Mesendoderm (in vitro differentiated cells): Measurements from ENCODE around the gene PROM1.

Experiments
- DNase-seq: peaks from one replicate; pipeline ENCODE4 v3.0.0; 2013
- H2AK5ac ChIP-seq: 2 replicates; pipeline ENCODE4 v1.6.1; 2013; ENCODE audit warnings: low read length, inconsistent platforms
- H2BK120ac ChIP-seq: 2 replicates; pipeline ENCODE4 v1.6.1; 2013; ENCODE audit warnings: low read depth, mild to moderate bottlenecking, low read length, moderate library complexity, mixed read lengths
- H2BK15ac ChIP-seq: replicated peaks from 2 replicates; pipeline ENCODE4 v1.6.1; 2013; ENCODE audit warnings: low read depth, mild to moderate bottlenecking, moderate library complexity
- H2BK5ac ChIP-seq: 2 replicates; pipeline ENCODE4 v1.6.1; 2013; ENCODE audit warnings: low read length, inconsistent platforms
- H3K18ac ChIP-seq: 2 replicates; pipeline ENCODE4 v1.6.1; 2013; ENCODE audit warnings: mild to moderate bottlenecking, low read length, mixed read lengths
- H3K23ac ChIP-seq: one replicate; pipeline ENCODE4 v1.6.1; 2013; ENCODE audit warnings: low read length
- H3K27ac ChIP-seq: 2 replicates; pipeline ENCODE4 v1.5.1; 2013; ENCODE audit warnings: low read depth, mild to moderate bottlenecking, inconsistent platforms, low read length, moderate library complexity
- H3K27me3 ChIP-seq: 2 replicates; pipeline ENCODE4 v1.6.1; 2013; ENCODE audit warnings: low read length, control low read depth, mild to moderate bottlenecking, inconsistent platforms; ENCODE audit not compliant: insufficient read depth, poor library complexity
- H3K36me3 ChIP-seq: 2 replicates; pipeline ENCODE4 v1.6.1; 2013; ENCODE audit warnings: low read length, inconsistent platforms; ENCODE audit not compliant: control insufficient read depth, insufficient read depth
- H3K4ac ChIP-seq: one replicate; pipeline ENCODE4 v1.6.1; 2013; ENCODE audit warnings: low read depth, mild to moderate bottlenecking, low read length, moderate library complexity
- H3K4me1 ChIP-seq: 2 replicates; pipeline ENCODE4 v1.6.1; 2013; ENCODE audit warnings: low read depth, low read length, inconsistent platforms; ENCODE audit not compliant: control insufficient read depth
- H3K4me2 ChIP-seq: 2 replicates; pipeline ENCODE4 v1.6.1; 2013; ENCODE audit warnings: low read length
- H3K4me3 ChIP-seq: 2 replicates; pipeline ENCODE4 v1.5.1; 2013; ENCODE audit warnings: mild to moderate bottlenecking, low read length
- H3K56ac ChIP-seq: one replicate; pipeline ENCODE4 v1.6.1; 2013; ENCODE audit warnings: low read length
- H3K79me1 ChIP-seq: 2 replicates; pipeline ENCODE4 v1.6.1; 2013; ENCODE audit warnings: low read length, inconsistent platforms
- H3K79me2 ChIP-seq: 2 replicates; pipeline ENCODE4 v1.6.1; 2013; ENCODE audit warnings: mild to moderate bottlenecking, low read length; ENCODE audit not compliant: control insufficient read depth, insufficient read depth
- H3K9ac ChIP-seq: 2 replicates; pipeline ENCODE4 v1.6.1; 2013; ENCODE audit warnings: low read length, inconsistent platforms
- H4K5ac ChIP-seq: one replicate; pipeline ENCODE4 v1.6.1; 2013; ENCODE audit warnings: low read length
- H4K8ac ChIP-seq: one replicate; pipeline ENCODE4 v1.6.1; 2013; ENCODE audit warnings: low read depth, mild to moderate bottlenecking, control low read depth, low read length, moderate library complexity
- WGBS: extraction: QIAGEN DNeasy Blood & Tissue Kit; methylation state at CpG from one replicate; pipeline ENCODE4 v1.1.7; 2013; ENCODE audit warnings: low lambda C conversion rate, missing lambda C conversion rate; ENCODE audit not compliant: insufficient coverage; ENCODE audit errors: extremely low coverage; 5-methylcytosine and 5-hydroxymethylcytosine counted together

PROM1 gene

GRCh38 chr4:16034010-16034748 is 49.6 kb downstream of the PROM1 start:
- H3K23ac ChIP-seq = no peak overlapping the region
- H3K4me2 ChIP-seq = no peak overlapping the region
- H3K79me1 ChIP-seq = no peaks in the 10 kb centered on the region
- H2AK5ac ChIP-seq = no peak overlapping the region
- no peak overlapping the region for H3K27ac ChIP-seq
- no peak overlapping the region for H2BK120ac ChIP-seq
- no peak overlapping the region for H3K56ac ChIP-seq
- H3K18ac ChIP-seq = no peak overlapping the region
- H3K36me3 ChIP-seq = no peaks in the 10 kb centered on the region
- no peaks in the 10 kb centered on the region for H3K79me2 ChIP-seq
- DNase-seq = no peak
- no peak overlapping the region for H4K5ac ChIP-seq
- H3K4me3 ChIP-seq = no peak overlapping the region
- peaks cover 26% of the 10 kb centered on the region for H3K4me1 ChIP-seq
- no peak overlapping the region for H3K9ac ChIP-seq
- H3K27me3 ChIP-seq = no peaks in the 10 kb centered on the region
- H2BK5ac ChIP-seq = no peak overlapping the region
- no peak overlapping the region for H4K8ac ChIP-seq
- H2BK15ac ChIP-seq = no peak overlapping the region
- WGBS = no CpG with 5 or more reads among the region's 10 CpGs
- no peak overlapping the region for H3K4ac ChIP-seq

GRCh38 chr4:16032396-16032770 is 51.4 kb downstream of the PROM1 start:
- Histone ChIP-seq H3K27ac (no peak overlapping the region), H4K5ac (no peak overlapping the region), H2BK15ac (no peak overlapping the region), H4K8ac (no peak overlapping the region), H3K56ac (no peak overlapping the region), H3K79me1 (no peaks in the 10 kb centered on the region), H3K36me3 (no peaks in the 10 kb centered on the region), H3K4me2 (no peak overlapping the region), H3K79me2 (no peaks in the 10 kb centered on the region), H3K23ac (no peak overlapping the region), H3K9ac (no peak overlapping the region), H2BK5ac (no peak overlapping the region), H2AK5ac (no peak overlapping the region), H3K4ac (no peak overlapping the region), H3K4me3 (no peak overlapping the region), H2BK120ac (no peak overlapping the region), H3K27me3 (no peaks in the 10 kb centered on the region), H3K18ac (peak overlapping the region; percentile 18), H3K4me1 (peaks cover 22% of the 10 kb centered on the region)
- WGBS = no CpG with 5 or more reads among the region's 7 CpGs
- DNase-seq = no peak

- DNase-seq = peak; percentile 75
- no peak overlapping the region for H4K5ac ChIP-seq
- H3K79me2 ChIP-seq = no peaks in the 10 kb centered on the region
- no peaks in the 10 kb centered on the region for H3K36me3 ChIP-seq
- H2BK5ac ChIP-seq = no peak overlapping the region
- no peak overlapping the region for H3K23ac ChIP-seq
- no peaks in the 10 kb centered on the region for H3K27me3 ChIP-seq
- no peak overlapping the region for H3K56ac ChIP-seq
- no peak overlapping the region for H2BK15ac ChIP-seq
- H3K27ac ChIP-seq = peak overlapping the region; percentile 36
- no peak overlapping the region for H4K8ac ChIP-seq
- H2AK5ac ChIP-seq = no peak overlapping the region
- no peaks in the 10 kb centered on the region for H3K79me1 ChIP-seq
- H3K4ac ChIP-seq = no peak overlapping the region
- H3K4me2 ChIP-seq = no peak overlapping the region
- H3K9ac ChIP-seq = no peak overlapping the region
- H3K4me3 ChIP-seq = no peak overlapping the region
- no peak overlapping the region for H2BK120ac ChIP-seq
- peaks cover 17% of the 10 kb centered on the region for H3K4me1 ChIP-seq
- peak overlapping the region; percentile 18 for H3K18ac ChIP-seq
- no CpG with 5 or more reads among the region's 2 CpGs for WGBS
Observed at GRCh38 chr4:16031546-16032395, 52.1 kb downstream of the PROM1 start.

GRCh38 chr4:16029886-16030285 is 53.9 kb downstream of the PROM1 start:
- Histone ChIP-seq H3K4me3 (no peak overlapping the region), H3K27ac (no peak overlapping the region)

GRCh38 chr4:16029262-16029661 is 54.6 kb downstream of the PROM1 start:
- WGBS = no CpG with 5 or more reads among the region's 4 CpGs
- Histone ChIP-seq H2BK5ac (no peak overlapping the region), H3K56ac (no peak overlapping the region), H3K79me1 (peaks cover 1% of the 10 kb centered on the region), H3K4me3 (no peak overlapping the region), H3K18ac (no peak overlapping the region), H3K9ac (no peak overlapping the region), H2BK15ac (no peak overlapping the region), H3K79me2 (no peaks in the 10 kb centered on the region), H4K5ac (no peak overlapping the region), H3K4me2 (no peak overlapping the region), H3K27me3 (no peaks in the 10 kb centered on the region), H2AK5ac (no peak overlapping the region), H2BK120ac (no peak overlapping the region), H4K8ac (no peak overlapping the region), H3K27ac (no peak overlapping the region), H3K36me3 (peaks cover 2% of the 10 kb centered on the region), H3K23ac (no peak overlapping the region), H3K4me1 (peaks cover 8% of the 10 kb centered on the region), H3K4ac (no peak overlapping the region)
- DNase-seq = peak; percentile 78

More at GRCh38 chr4:16029886-16030285, 53.9 kb downstream of the PROM1 start:
- H3K18ac ChIP-seq = no peak overlapping the region
- H3K9ac ChIP-seq = no peak overlapping the region
- H3K79me2 ChIP-seq = no peaks in the 10 kb centered on the region
- H2AK5ac ChIP-seq = no peak overlapping the region
- H3K23ac ChIP-seq = no peak overlapping the region
- no peak overlapping the region for H4K5ac ChIP-seq
- WGBS = no CpG with 5 or more reads among the region's 1 CpG
- no peak overlapping the region for H3K56ac ChIP-seq
- no peak overlapping the region for H4K8ac ChIP-seq
- no peak overlapping the region for H2BK120ac ChIP-seq
- H3K79me1 ChIP-seq = peaks cover 1% of the 10 kb centered on the region
- no peak overlapping the region for H2BK5ac ChIP-seq
- H3K4ac ChIP-seq = no peak overlapping the region
- peaks cover 12% of the 10 kb centered on the region for H3K4me1 ChIP-seq
- no peaks in the 10 kb centered on the region for H3K36me3 ChIP-seq
- H3K27me3 ChIP-seq = no peaks in the 10 kb centered on the region
- H2BK15ac ChIP-seq = no peak overlapping the region
- peak; percentile 71 for DNase-seq
- no peak overlapping the region for H3K4me2 ChIP-seq
